HepG2 (cell line): ENCODE results near the gene ACAT2. TPM values are rescaled to one million over a fixed set of nuclear protein-coding genes. Genes with fewer than 3 reads are reported as not detected.
"Not testable (repeated sequence)": the region's sequence is repeated elsewhere in the genome, so short reads cannot be mapped to it uniquely, and the experiment has no call there.

Experiments used
- ATAC-seq: fragments of 200-7000 bp; cut with Tn5 transposase; 3 replicates; pipeline ENCODE4 v1.9.1; 2020; ENCODE audit warnings: mild to moderate bottlenecking, moderate library complexity
- BruUV-seq: library from RNA; stranded (reverse); fragments of 400-500 nt; replicated peaks from 2 replicates; lab custom pipeline; 2021; lab: Mats Ljungman, UMichigan
- CTCF ChIA-PET: fragments of 300-600 bp; formaldehyde crosslinking; extraction: SDS; loops from one replicate; lab custom pipeline; 2021; ENCODE audit warnings: low total read pairs, inconsistent platforms, low intra/inter-chr PET ratio; lab: Yijun Ruan, JAX
- POLR2A ChIA-PET: fragments of 350-600 bp; sonication (Branson Sonifier 250); formaldehyde crosslinking; loops from one replicate; lab custom pipeline; 2020; ENCODE audit warnings: antibody characterized with exemption, inconsistent platforms; lab: Yijun Ruan, JAX
- DNase-seq: peaks from one replicate; pipeline ENCODE4 v3.0.0-alpha.2; 2015; ENCODE audit warnings: low spot score
- FAIRE-seq: peaks from 3 replicates; lab custom pipeline; 2011; peaks lifted over from hg19 to GRCh38; lab: Jason Lieb, UNC
- H2AFZ ChIP-seq: one replicate; pipeline ENCODE4 v1.6.1; 2011; ENCODE audit warnings: low read length, inconsistent platforms
- H3K27ac ChIP-seq: fragments of 300-600 bp; 3 replicates; pipeline ENCODE4 v1.8.0; 2011; ENCODE audit warnings: mixed run types, mild to moderate bottlenecking, mixed read lengths, low read length, inconsistent platforms; ENCODE audit not compliant: insufficient read depth; ENCODE audit errors: extremely low read length
- H3K27me3 ChIP-seq, 2 experiments: fragments of 200-600 bp in 1 of 2; 2 replicates in 1 of 2; 3 replicates in 1 of 2; pipeline versions ENCODE4 v1.6.0 to v1.8.0; 2011; ENCODE audit warnings: low read length in 2 of 2, mild to moderate bottlenecking in 2 of 2, moderate library complexity in 2 of 2, inconsistent platforms in 1 of 2; ENCODE audit not compliant: insufficient read depth in 2 of 2, control insufficient read depth in 1 of 2
- H3K36me3 ChIP-seq, 2 experiments: fragments of 200-600 bp in 1 of 2; replicated peaks in 1 of 2; 2 replicates in 1 of 2; 3 replicates in 1 of 2; pipeline versions ENCODE4 v1.5.1 to v1.8.0; 2011; ENCODE audit warnings: low read length in 2 of 2, inconsistent platforms in 1 of 2; ENCODE audit not compliant: insufficient read depth in 2 of 2, control insufficient read depth in 1 of 2
- H3K4me1 ChIP-seq: 2 replicates; pipeline ENCODE4 v1.5.1; 2012; ENCODE audit warnings: low read length, inconsistent platforms; ENCODE audit not compliant: insufficient read depth
- H3K4me2 ChIP-seq: 2 replicates; pipeline ENCODE4 v1.6.0; 2011; ENCODE audit warnings: low read depth, low read length, inconsistent platforms
- H3K4me3 ChIP-seq, 3 experiments: fragments of 200-600 bp in 1 of 3; sonication (generic), shearing (Covaris generic) in 1 of 3; replicated peaks in 1 of 3; 2 replicates each; pipeline ENCODE4 v1.5.1; 2011 to 2016; ENCODE audit warnings: low read length in 3 of 3, inconsistent platforms in 2 of 3, low read depth in 2 of 3, mild to moderate bottlenecking in 2 of 3, control low read depth in 1 of 3, mixed read lengths in 1 of 3; ENCODE audit not compliant: insufficient read depth in 1 of 3
- H3K79me2 ChIP-seq: one replicate; pipeline ENCODE4 v1.6.1; 2011; ENCODE audit warnings: low read length, inconsistent platforms; ENCODE audit not compliant: insufficient read depth
- H3K9ac ChIP-seq: 2 replicates; pipeline ENCODE4 v1.6.0; 2011; ENCODE audit warnings: mild to moderate bottlenecking, low read depth, low read length, inconsistent platforms; ENCODE audit not compliant: insufficient read depth
- H3K9me3 ChIP-seq: 2 replicates; pipeline ENCODE4 v1.5.1; 2012; ENCODE audit warnings: mild to moderate bottlenecking, low read length
- H4K20me1 ChIP-seq: 2 replicates; pipeline ENCODE4 v1.6.0; 2011; ENCODE audit warnings: inconsistent platforms, mild to moderate bottlenecking, low read length, moderate library complexity; ENCODE audit not compliant: insufficient read depth
- ARNTL ChIP-seq: sonication (generic); formaldehyde crosslinking; IDR thresholded peaks from 2 replicates; pipeline ENCODE4 v1.4.0; 2020; ENCODE audit warnings: mild to moderate bottlenecking, missing genetic modification reagents
- RAD51 ChIP-seq: fragments of 450-650 bp; IDR thresholded peaks from 2 replicates; pipeline ENCODE4 v1.6.1; 2016; ENCODE audit warnings: borderline replicate concordance
- ZNF264 ChIP-seq: sonication (generic); formaldehyde crosslinking; IDR thresholded peaks from 2 replicates; pipeline ENCODE4 v1.4.0; 2020; ENCODE audit warnings: missing genetic modification reagents
- WGBS: methylation state at CpG from one replicate; pipeline ENCODE4 v1.1.6; 2017; ENCODE audit warnings: low lambda C conversion rate; 5-methylcytosine and 5-hydroxymethylcytosine counted together
- in situ Hi-C: cut with HindIII; loops from 2 replicates; pipeline ENCODE4 v1.10.0; 2017; ENCODE audit warnings: low pct_unique_long_range_greater_than_20kb; ENCODE audit not compliant: extremely low pct_ligation_motif_present
- intact Hi-C: fragments of 100-400 bp; cut with micrococcal nuclease; formaldehyde crosslinking; loops from one replicate; pipeline ENCODE4 v1.10.0; 2022; ENCODE audit not compliant: unreplicated experiment
- polyA plus RNA-seq, 8 experiments: library from polyadenylated mRNA; depleted of rRNA in 3 of 8; stranded (reverse) in 7 of 8; unstranded in 1 of 8; fragments of >200 nt; fragmentation: Illumina TruSeq in 4 of 8; extraction: Trizol in 4 of 8; gene quantifications; 2 replicates each; pipeline versions ENCODE4 v1.2.1 to v1.2.3, GENCODE V29; 2011 to 2016; ENCODE audit warnings: low read depth in 4 of 8, missing spikeins in 1 of 8, mixed read lengths in 1 of 8; ENCODE audit not compliant: insufficient read depth in 1 of 8
- total RNA-seq, 5 experiments: library from RNA; depleted of rRNA; stranded (reverse); fragments of >200 nt; fragmentation: Illumina TruSeq; extraction: Trizol; gene quantifications; 2 replicates each; pipeline ENCODE4 v1.2.3, GENCODE V29; 2016; ENCODE audit warnings: low read depth in 1 of 5

ACAT2 gene
- total and polyA plus RNA-seq, 2 of the 13 experiments (the other 11 are each of a cell fraction or from before 2014, with no cell fraction given): 121 to 534 TPM

- ChIA-PET CTCF (no interaction called here), POLR2A (no interaction called here)
Observed at GRCh38 chr6:159823953-159824352, 62.1 kb downstream of the ACAT2 start.

GRCh38 chr6:159824690-159825089 is 62.8 kb downstream of the ACAT2 start:
- POLR2A ChIA-PET, H4K20me1 ChIP-seq, H3K36me3 ChIP-seq, H2AFZ ChIP-seq, H3K9me3 ChIP-seq, FAIRE-seq, H3K9ac ChIP-seq, CTCF ChIA-PET, H3K4me3 ChIP-seq, H3K79me2 ChIP-seq, DNase-seq, H3K27ac ChIP-seq, in situ Hi-C loops, ATAC-seq, BruUV-seq, H3K4me2 ChIP-seq, intact Hi-C loops: not testable (repeated sequence)
- H3K27me3 ChIP-seq: peaks cover 11 to 63% of the 10 kb centered on the region in 2 experiments
- peaks cover 24% of the 10 kb centered on the region for H3K4me1 ChIP-seq
- 64% methylated on average over 9 of the region's 9 CpGs for WGBS
- peak; percentile 62; the same call in 1 of the 2 replicates for TF ChIP-seq RAD51

More at GRCh38 chr6:159823953-159824352, 62.1 kb downstream of the ACAT2 start:
- Histone ChIP-seq H4K20me1 (no peaks in the 10 kb centered on the region), H3K27ac (no peak overlapping the region), H3K4me1 (peaks cover 26% of the 10 kb centered on the region), H3K9me3 (no peaks in the 10 kb centered on the region), H2AFZ (no peak overlapping the region), H3K79me2 (no peaks in the 10 kb centered on the region), H3K4me3 (no peak overlapping the region)
- intact Hi-C loops (no loop called here), in situ Hi-C loops (no loop called here)
- TF ChIP-seq ZNF264 (CRISPR knock-in tag) (peak; percentile 92), ARNTL (CRISPR knock-in tag) (no peak)
- TF ChIP-seq, all 625 proteins: peak for 1
- FAIRE-seq: no peak
- 47% methylated on average over 3 of the region's 3 CpGs for WGBS
- H3K9ac ChIP-seq: no peak overlapping the region
- H3K36me3 ChIP-seq: no peaks in the 10 kb centered on the region
- DNase-seq: no peak
- ATAC-seq: no peak
- H3K27me3 ChIP-seq: peaks cover 14 to 64% of the 10 kb centered on the region in 2 experiments
- no peak overlapping the region for H3K4me2 ChIP-seq
- BruUV-seq: no TSS peak
